SK-N-SH treated with all-trans-retinoic acid at 6 μM for 48 hours (cell line): Measurements from ENCODE around the gene FZR1.

ENCODE experiments used
- ATAC-seq: fragments of 200-7000 bp; cut with Tn5 transposase; 3 replicates; pipeline ENCODE4 v1.9.1; 2020; ENCODE audit warnings: mild to moderate bottlenecking, moderate library complexity
- ARNTL ChIP-seq: fragments of 450-650 bp; formaldehyde crosslinking; IDR thresholded peaks from 2 replicates; pipeline ENCODE4 v1.5.0; 2020; ENCODE audit warnings: low read depth, mild to moderate bottlenecking, moderate library complexity, borderline replicate concordance
- BACH2 ChIP-seq: fragments of 250-450 bp; sonication (Bioruptor Pico); IDR thresholded peaks from 2 replicates; pipeline ENCODE4 v1.9.0; 2021; ENCODE audit warnings: mild to moderate bottlenecking, borderline replicate concordance
- CREB5 ChIP-seq: fragments of 250-450 bp; sonication (Bioruptor Pico); IDR thresholded peaks from 2 replicates; pipeline ENCODE4 v1.5.1; 2020; ENCODE audit warnings: low read depth, mild to moderate bottlenecking, moderate library complexity
- CSDC2 ChIP-seq: fragments of 250-450 bp; sonication (Bioruptor Pico); IDR thresholded peaks from 2 replicates; pipeline ENCODE4 v1.5.0; 2020; ENCODE audit warnings: mild to moderate bottlenecking, moderate library complexity
- CSRNP3 ChIP-seq: fragments of 250-450 bp; sonication (Bioruptor Pico); IDR thresholded peaks from 2 replicates; pipeline ENCODE4 v1.5.1; 2021; ENCODE audit warnings: mild to moderate bottlenecking, moderate library complexity
- ESRRG ChIP-seq: fragments of 250-450 bp; sonication (Bioruptor Pico); IDR thresholded peaks from 2 replicates; pipeline ENCODE4 v1.6.1; 2021; ENCODE audit warnings: mild to moderate bottlenecking
- GLIS3 ChIP-seq: fragments of 250-450 bp; sonication (Bioruptor Pico); IDR thresholded peaks from 2 replicates; pipeline ENCODE4 v1.5.0; 2020; ENCODE audit warnings: mild to moderate bottlenecking, moderate library complexity
- ISL1 ChIP-seq: fragments of 250-450 bp; sonication (Bioruptor Pico); IDR thresholded peaks from 2 replicates; pipeline ENCODE4 v2.1.2; 2022; ENCODE audit warnings: mild to moderate bottlenecking, moderate library complexity
- OSR1 ChIP-seq: fragments of 250-450 bp; sonication (Bioruptor Pico); IDR thresholded peaks from 2 replicates; pipeline ENCODE4 v1.8.0; 2022; ENCODE audit warnings: moderate library complexity, mild to moderate bottlenecking, inconsistent platforms
- POU6F1 ChIP-seq: fragments of 250-450 bp; sonication (Bioruptor Pico); IDR thresholded peaks from 2 replicates; pipeline ENCODE4 v1.8.0; 2021; ENCODE audit warnings: low read depth, mild to moderate bottlenecking, moderate library complexity, borderline replicate concordance
- PPARA ChIP-seq: fragments of 250-450 bp; sonication (Bioruptor Pico); IDR thresholded peaks from 2 replicates; pipeline ENCODE4 v1.5.0; 2020; ENCODE audit warnings: mild to moderate bottlenecking, borderline replicate concordance
- RARB ChIP-seq: fragments of 250-450 bp; sonication (Bioruptor Pico); IDR thresholded peaks from 2 replicates; pipeline ENCODE4 v1.8.0; 2021; ENCODE audit warnings: mild to moderate bottlenecking, moderate library complexity
- TCF4 ChIP-seq: fragments of 250-450 bp; sonication (Bioruptor Pico); IDR thresholded peaks from 2 replicates; pipeline ENCODE4 v1.8.0; 2021; ENCODE audit warnings: mild to moderate bottlenecking, moderate library complexity, borderline replicate concordance
- TOX ChIP-seq: fragments of 250-450 bp; sonication (Bioruptor Pico); IDR thresholded peaks from 2 replicates; pipeline ENCODE4 v1.8.0; 2021; ENCODE audit warnings: mild to moderate bottlenecking, moderate library complexity, borderline replicate concordance
- TSHZ2 ChIP-seq: fragments of 250-450 bp; sonication (Bioruptor Pico); IDR thresholded peaks from 2 replicates; pipeline ENCODE4 v1.5.0; 2020; ENCODE audit warnings: mild to moderate bottlenecking, moderate library complexity
- ZC3H10 ChIP-seq: fragments of 250-450 bp; sonication (Bioruptor Pico); IDR thresholded peaks from 2 replicates; pipeline ENCODE4 v1.5.1; 2021; ENCODE audit warnings: mild to moderate bottlenecking, moderate library complexity
- ZFP3 ChIP-seq: fragments of 250-450 bp; sonication (Bioruptor Pico); IDR thresholded peaks from 2 replicates; pipeline ENCODE4 v1.5.0; 2020; ENCODE audit warnings: mild to moderate bottlenecking, moderate library complexity
- ZFP30 ChIP-seq: fragments of 450-650 bp; formaldehyde crosslinking; IDR thresholded peaks from 2 replicates; pipeline ENCODE4 v1.5.0; 2022; ENCODE audit warnings: mild to moderate bottlenecking, moderate library complexity
- ZNF565 ChIP-seq: fragments of 450-650 bp; formaldehyde crosslinking; conservative IDR thresholded peaks from 2 replicates; pipeline ENCODE4 v1.5.0; 2020; ENCODE audit warnings: low read depth, mild to moderate bottlenecking, moderate library complexity
- ZNF70 ChIP-seq: fragments of 450-650 bp; formaldehyde crosslinking; IDR thresholded peaks from 2 replicates; pipeline ENCODE4 v1.5.0; 2020; ENCODE audit warnings: mild to moderate bottlenecking, moderate library complexity
- ZNF8 ChIP-seq: fragments of 450-650 bp; formaldehyde crosslinking; IDR thresholded peaks from 2 replicates; pipeline ENCODE4 v1.5.0; 2020; ENCODE audit warnings: mild to moderate bottlenecking, moderate library complexity
- TF ChIP-seq, protein P1 (sequence below): fragments of 250-450 bp; sonication (Bioruptor Pico); IDR thresholded peaks from 2 replicates; pipeline ENCODE4 v1.8.0; 2020; ENCODE audit warnings: mild to moderate bottlenecking, moderate library complexity, borderline replicate concordance

FZR1 gene

GRCh38 chr19:3512562-3513228, 6.6 kb downstream of the FZR1 start:
- TF ChIP-seq RARB (no peak), PPARA (no peak), TOX (no peak), CSDC2 (CRISPR knock-in tag) (no peak), ZNF70 (CRISPR knock-in tag) (no peak)
- ATAC-seq: no peak

DNA sequence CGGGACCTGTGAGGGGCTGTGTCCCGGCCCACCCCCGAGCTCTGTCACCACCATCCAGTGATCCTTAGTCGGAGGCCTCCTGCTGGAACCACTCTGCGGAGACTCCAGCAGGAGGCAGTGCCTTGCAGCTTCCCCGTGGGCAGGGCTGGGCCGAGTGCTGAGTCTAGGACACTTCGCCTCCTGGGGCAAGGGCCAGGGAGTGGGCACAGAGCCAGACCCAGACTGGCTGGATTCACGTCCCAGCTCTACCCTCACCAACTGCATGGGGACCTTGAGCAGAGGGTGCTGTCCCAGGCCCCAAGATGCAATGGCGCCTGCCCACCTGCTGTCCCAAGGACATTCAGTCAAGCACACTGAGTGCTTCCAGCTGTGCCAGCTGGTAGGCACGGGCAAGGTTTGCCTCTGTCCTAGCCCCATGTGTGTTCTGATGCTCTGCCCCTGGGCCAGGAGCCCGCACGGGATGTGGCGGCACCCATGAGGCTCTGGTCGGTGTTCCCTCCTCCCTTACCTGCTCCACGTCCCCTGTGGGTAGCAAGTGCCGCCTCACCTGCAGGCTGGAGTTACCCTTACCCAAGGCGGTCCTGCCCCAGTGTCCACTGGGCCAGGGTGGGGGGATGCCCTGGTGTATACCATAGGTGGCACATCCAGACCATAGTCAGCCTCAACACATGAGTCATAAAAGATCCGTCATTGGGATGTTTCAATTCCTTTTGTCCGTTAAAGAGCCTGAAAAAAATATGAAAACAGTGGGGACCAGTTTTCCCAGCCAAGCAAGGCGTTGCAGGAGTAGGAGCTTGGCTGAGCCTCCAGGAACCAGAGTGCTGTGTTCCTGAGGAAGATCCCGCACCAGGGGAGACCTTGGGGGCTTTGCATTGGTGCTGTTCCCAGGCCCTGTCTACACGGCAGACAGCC, 7.4 kb downstream of the FZR1 start:
- ATAC-seq: no peak
- TF ChIP-seq ZNF8 (no peak), TSHZ2 (CRISPR knock-in tag) (no peak), GLIS3 (CRISPR knock-in tag) (no peak), BACH2 (CRISPR knock-in tag) (no peak), ZFP3 (CRISPR knock-in tag) (no peak), CREB5 (CRISPR knock-in tag) (no peak), ZNF565 (CRISPR knock-in tag) (no peak), ARNTL (CRISPR knock-in tag) (no peak), ESRRG (CRISPR knock-in tag) (no peak), ZC3H10 (CRISPR knock-in tag) (no peak), TOX (no peak), POU6F1 (no peak), ZFP30 (no peak), OSR1 (CRISPR knock-in tag) (no peak), CSDC2 (CRISPR knock-in tag) (no peak), ZNF70 (CRISPR knock-in tag) (no peak), RARB (no peak), CSRNP3 (CRISPR knock-in tag) (no peak), ISL1 (CRISPR knock-in tag) (no peak)
- TF ChIP-seq, protein P1, sequence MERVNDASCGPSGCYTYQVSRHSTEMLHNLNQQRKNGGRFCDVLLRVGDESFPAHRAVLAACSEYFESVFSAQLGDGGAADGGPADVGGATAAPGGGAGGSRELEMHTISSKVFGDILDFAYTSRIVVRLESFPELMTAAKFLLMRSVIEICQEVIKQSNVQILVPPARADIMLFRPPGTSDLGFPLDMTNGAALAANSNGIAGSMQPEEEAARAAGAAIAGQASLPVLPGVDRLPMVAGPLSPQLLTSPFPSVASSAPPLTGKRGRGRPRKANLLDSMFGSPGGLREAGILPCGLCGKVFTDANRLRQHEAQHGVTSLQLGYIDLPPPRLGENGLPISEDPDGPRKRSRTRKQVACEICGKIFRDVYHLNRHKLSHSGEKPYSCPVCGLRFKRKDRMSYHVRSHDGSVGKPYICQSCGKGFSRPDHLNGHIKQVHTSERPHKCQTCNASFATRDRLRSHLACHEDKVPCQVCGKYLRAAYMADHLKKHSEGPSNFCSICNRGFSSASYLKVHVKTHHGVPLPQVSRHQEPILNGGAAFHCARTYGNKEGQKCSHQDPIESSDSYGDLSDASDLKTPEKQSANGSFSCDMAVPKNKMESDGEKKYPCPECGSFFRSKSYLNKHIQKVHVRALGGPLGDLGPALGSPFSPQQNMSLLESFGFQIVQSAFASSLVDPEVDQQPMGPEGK (CRISPR knock-in tag): no peak

- TF ChIP-seq GLIS3 (CRISPR knock-in tag) (no peak), PPARA (no peak), ZNF565 (CRISPR knock-in tag) (no peak), CSDC2 (CRISPR knock-in tag) (no peak), ZFP30 (no peak), TCF4 (CRISPR knock-in tag) (no peak), TSHZ2 (CRISPR knock-in tag) (no peak), ZNF70 (CRISPR knock-in tag) (no peak), ISL1 (CRISPR knock-in tag) (no peak), RARB (no peak), ZC3H10 (CRISPR knock-in tag) (no peak), ZFP3 (CRISPR knock-in tag) (no peak), ARNTL (CRISPR knock-in tag) (no peak), ESRRG (CRISPR knock-in tag) (no peak), OSR1 (CRISPR knock-in tag) (no peak)
- ATAC-seq: no peak
Observed at GRCh38 chr19:3514930-3515329, 8.8 kb downstream of the FZR1 start.
